Endothelial cell of umbilical vein (primary cell): ENCODE measurements around the gene DAPK2. TPM values are rescaled to one million over a fixed set of nuclear protein-coding genes. Genes with fewer than 3 reads are reported as not detected.

Experiments
- BruUV-seq: library from RNA; stranded (reverse); fragments of 400-500 nt; replicated peaks from 2 replicates; lab custom pipeline; 2021; lab: Mats Ljungman, UMichigan
- CTCF ChIA-PET: fragments of 300-600, 350-600 bp; sonication (Branson Sonifier 250); formaldehyde crosslinking; loops from one replicate; lab custom pipeline; 2021; ENCODE audit warnings: antibody characterized with exemption, inconsistent platforms; lab: Charles Lee
- POLR2A ChIA-PET: fragments of 300-600, 350-600 bp; sonication (Branson Sonifier 250); formaldehyde crosslinking; loops from one replicate; lab custom pipeline; 2021; ENCODE audit warnings: antibody characterized with exemption, inconsistent platforms; lab: Charles Lee
- DNase-seq: peaks from one replicate; pipeline ENCODE4 v3.0.0-alpha.2; 2011; ENCODE audit warnings: low read depth, low spot score
- FAIRE-seq: peaks from 2 replicates; lab custom pipeline; 2011; peaks lifted over from hg19 to GRCh38; lab: Jason Lieb, UNC
- H2AFZ ChIP-seq: 2 replicates; pipeline ENCODE4 v1.6.0; 2012; ENCODE audit warnings: low read depth, low read length, control low read depth, inconsistent platforms
- H3K27ac ChIP-seq: 2 replicates; pipeline ENCODE4 v1.5.1; 2011; ENCODE audit warnings: low read depth, mild to moderate bottlenecking, control low read depth, low read length, moderate library complexity; ENCODE audit not compliant: insufficient read depth
- H3K27me3 ChIP-seq, 2 experiments: 2 replicates each; pipeline versions ENCODE4 v1.6.0 to v1.6.1; 2011; ENCODE audit warnings: low read length in 2 of 2, mixed read lengths in 1 of 2; ENCODE audit not compliant: control insufficient read depth in 2 of 2, insufficient read depth in 2 of 2
- H3K36me3 ChIP-seq, 2 experiments: 2 replicates in 1 of 2; 3 replicates in 1 of 2; pipeline ENCODE4 v1.5.1; 2011; ENCODE audit warnings: low read length in 2 of 2, mild to moderate bottlenecking in 1 of 2, moderate library complexity in 1 of 2; ENCODE audit not compliant: control insufficient read depth in 2 of 2, insufficient read depth in 2 of 2; ENCODE audit errors: extremely low read depth in 1 of 2
- H3K4me1 ChIP-seq: 3 replicates; pipeline ENCODE4 v1.5.1; 2011; ENCODE audit warnings: mild to moderate bottlenecking, low read length; ENCODE audit not compliant: control insufficient read depth, insufficient read depth; ENCODE audit errors: extremely low read depth
- H3K4me2 ChIP-seq: 2 replicates; pipeline ENCODE4 v1.6.1; 2011; ENCODE audit warnings: low read length, control low read depth, mixed read lengths; ENCODE audit not compliant: insufficient read depth
- H3K4me3 ChIP-seq, 3 experiments: fragments of 200-600 bp in 1 of 3; sonication (generic), shearing (Covaris generic) in 1 of 3; replicated peaks in 1 of 3; 2 replicates each; pipeline ENCODE4 v1.5.1; 2011 to 2016; ENCODE audit warnings: control low read depth in 3 of 3, low read length in 3 of 3, mild to moderate bottlenecking in 2 of 3, inconsistent platforms in 1 of 3, low read depth in 1 of 3, moderate library complexity in 1 of 3; ENCODE audit not compliant: insufficient read depth in 1 of 3
- H3K79me2 ChIP-seq: 2 replicates; pipeline ENCODE4 v1.6.0; 2012; ENCODE audit warnings: low read length, inconsistent platforms; ENCODE audit not compliant: control insufficient read depth, insufficient read depth
- H3K9ac ChIP-seq: replicated peaks from 2 replicates; pipeline ENCODE3; 2011; ENCODE audit warnings: low read length, control low read depth; ENCODE audit not compliant: insufficient read depth; ENCODE audit errors: extremely low read depth
- H3K9me1 ChIP-seq: replicated peaks from 3 replicates; pipeline ENCODE4 v1.6.0; 2011; ENCODE audit warnings: mild to moderate bottlenecking, low read length; ENCODE audit not compliant: control insufficient read depth, insufficient read depth; ENCODE audit errors: extremely low read depth
- H3K9me3 ChIP-seq: replicated peaks from 2 replicates; pipeline ENCODE4 v1.5.1; 2012; ENCODE audit warnings: low read length, inconsistent platforms; ENCODE audit not compliant: control insufficient read depth, insufficient read depth
- H4K20me1 ChIP-seq: replicated peaks from 2 replicates; pipeline ENCODE3; 2011; ENCODE audit warnings: mild to moderate bottlenecking, low read length; ENCODE audit not compliant: control insufficient read depth, insufficient read depth; ENCODE audit errors: extremely low read depth
- EZH2 ChIP-seq: IDR thresholded peaks from 2 replicates; pipeline ENCODE4 v1.6.1; 2012; ENCODE audit warnings: borderline replicate concordance, low read depth, mild to moderate bottlenecking, moderate library complexity, low read length, inconsistent platforms; ENCODE audit not compliant: severe bottlenecking
- FOS ChIP-seq: IDR thresholded peaks from 2 replicates; pipeline ENCODE4 v1.6.1; 2011; ENCODE audit warnings: mild to moderate bottlenecking, low read length, moderate library complexity, borderline replicate concordance; ENCODE audit not compliant: insufficient read depth
- GATA2 ChIP-seq: IDR thresholded peaks from 2 replicates; pipeline ENCODE4 v1.7.0; 2011; ENCODE audit warnings: low read depth, mild to moderate bottlenecking, moderate library complexity, mixed read lengths, low read length; ENCODE audit not compliant: insufficient read length, insufficient read depth
- JUN ChIP-seq: IDR thresholded peaks from 2 replicates; pipeline ENCODE4 v1.6.1; 2011; ENCODE audit warnings: borderline replicate concordance, low read depth; ENCODE audit not compliant: insufficient read length, insufficient read depth
- MYC ChIP-seq: IDR thresholded peaks from one replicate; pipeline ENCODE4 v1.6.1; 2011; ENCODE audit warnings: mild to moderate bottlenecking, low read depth, low read length
- POLR2A ChIP-seq: IDR thresholded peaks from 2 replicates; pipeline ENCODE4 v1.6.1; 2012; ENCODE audit warnings: low read depth, mild to moderate bottlenecking, control low read depth, low read length
- POLR2AphosphoS5 ChIP-seq: IDR thresholded peaks from 2 replicates; pipeline ENCODE4 v1.6.1; 2012; ENCODE audit warnings: low read depth, mild to moderate bottlenecking, control low read depth, low read length, moderate library complexity; ENCODE audit not compliant: insufficient read depth
- dilution Hi-C: fragments of 300-500 bp; cut with MboI; formaldehyde crosslinking; loops from one replicate; pipeline ENCODE4 v1.15.0; 2019; ENCODE audit warnings: low sequenced_read_pairs; ENCODE audit not compliant: extremely low pct_ligation_motif_present
- intact Hi-C: fragments of 100-400 bp; cut with micrococcal nuclease; formaldehyde crosslinking; loops from one replicate; pipeline ENCODE4 v1.10.0; 2022
- polyA plus RNA-seq, 4 experiments: library from polyadenylated mRNA; depleted of rRNA in 3 of 4; stranded (reverse) in 3 of 4; unstranded in 1 of 4; fragments of >200 nt; gene quantifications; 2 replicates each; pipeline versions ENCODE4 v1.2.1 to v1.2.3, GENCODE V29; 2011 to 2012; ENCODE audit warnings: missing spikeins in 1 of 4
- total RNA-seq: library from RNA; stranded (reverse); gene quantifications from 2 replicates; pipeline ENCODE4 v1.2.3, GENCODE V29; 2021
- TF ChIP-seq, protein P1 (sequence below): IDR thresholded peaks from 2 replicates; pipeline ENCODE4 v1.6.1; 2011; ENCODE audit not compliant: insufficient read depth, insufficient read length
- TF ChIP-seq, protein P2 (sequence below), 2 donors: IDR thresholded peaks; 1 replicate in 1 of 2; 2 replicates in 1 of 2; pipeline ENCODE4 v1.5.1; 2011; ENCODE audit warnings: low read length in 2 of 2, mild to moderate bottlenecking in 2 of 2, moderate library complexity in 2 of 2, control low read depth in 1 of 2, inconsistent platforms in 1 of 2, low read depth in 1 of 2; ENCODE audit not compliant: insufficient read depth in 1 of 2; ENCODE audit errors: extremely low read depth in 1 of 2

DAPK2 gene
- total and polyA plus RNA-seq, 2 donors (not counting 3 experiments of a cell fraction or from before 2014, with no cell fraction given): 2.8 to 6.7 TPM

DNA sequence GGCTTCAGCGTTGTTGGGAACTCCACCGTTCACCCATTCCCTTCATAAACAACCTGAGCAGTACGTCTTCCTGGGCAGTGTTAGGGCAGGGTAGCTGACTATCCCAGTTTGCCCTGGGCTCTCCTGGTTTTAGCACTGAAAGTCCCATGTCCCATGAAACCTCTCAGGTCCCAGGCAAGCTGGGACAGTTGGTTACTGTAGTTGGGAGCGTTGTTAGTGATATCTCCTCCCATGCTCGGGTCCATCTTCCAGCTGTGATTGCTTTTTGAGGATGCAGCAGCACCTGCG is 151.7 kb downstream of the DAPK2 start:
- Histone ChIP-seq H3K4me3 (no peak overlapping the region), H3K4me1 (peaks cover 11% of the 10 kb centered on the region), H2AFZ (no peak overlapping the region), H3K9ac (no peak overlapping the region), H3K9me1 (no peaks in the 10 kb centered on the region), H3K9me3 (no peaks in the 10 kb centered on the region), H3K27me3 (no peaks in the 10 kb centered on the region), H3K36me3 (no peaks in the 10 kb centered on the region), H3K4me2 (no peak overlapping the region), H4K20me1 (no peaks in the 10 kb centered on the region), H3K27ac (no peak overlapping the region), H3K79me2 (no peaks in the 10 kb centered on the region)
- BruUV-seq: no TSS peak
- dilution Hi-C loops (no loop called here), intact Hi-C loops (loop anchor here (5.0 kb wide), 1 partner anchor 282 kb away; no protein-coding TSS in a partner anchor)
- FAIRE-seq (no peak), DNase-seq (no peak)
- TF ChIP-seq FOS: no peak
- TF ChIP-seq GATA2: no peak
- TF ChIP-seq POLR2AphosphoS5: no peak
- TF ChIP-seq POLR2A: no peak
- no peak for TF ChIP-seq JUN
- no peak for TF ChIP-seq EZH2
- TF ChIP-seq MYC: no peak
- CTCF ChIA-PET: interaction anchor here (2.1 to 8.1 kb wide), 3 partner anchors 141 to 173 kb away, joined by 5 to 105 read pairs (median 6); no protein-coding TSS in a partner anchor
- POLR2A ChIA-PET: no interaction called here

DNA sequence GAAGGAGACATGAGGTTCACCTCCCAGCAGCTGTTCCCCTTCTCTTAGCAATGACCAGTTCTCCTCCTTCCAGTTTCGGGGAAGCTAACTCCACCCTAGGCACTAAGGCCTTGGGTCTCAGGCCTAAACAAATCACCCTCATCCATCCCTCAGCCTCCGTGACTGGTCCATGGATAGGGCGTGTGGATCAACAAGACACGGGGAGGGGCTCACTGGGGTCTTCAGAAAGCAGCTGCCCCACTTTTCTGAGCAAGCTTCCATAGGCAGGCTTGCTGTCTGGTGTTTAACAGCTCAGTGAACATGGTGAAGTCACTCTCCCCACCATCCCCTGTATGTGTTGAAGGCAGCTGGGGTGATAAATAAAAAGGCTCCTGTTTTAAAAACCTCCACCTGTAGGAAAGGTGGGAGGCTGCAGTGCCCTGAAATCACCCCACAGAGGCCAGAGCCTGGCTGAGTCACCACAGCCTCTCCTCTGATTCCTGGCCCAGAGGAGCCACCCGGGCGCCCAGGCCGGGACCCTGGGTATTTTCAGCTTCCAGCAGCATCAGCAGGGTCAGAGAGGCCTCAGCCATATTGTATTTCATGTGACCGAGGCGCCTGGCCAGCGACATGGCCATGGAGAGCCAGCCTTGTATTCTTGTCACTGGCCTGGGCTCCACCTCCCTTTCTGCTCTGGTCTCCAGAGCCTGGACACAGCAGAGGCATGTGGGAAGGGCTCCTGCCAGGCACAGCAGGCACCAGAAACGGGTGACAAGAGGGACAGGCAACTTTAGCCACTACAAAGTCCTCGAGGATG is 152.2 kb downstream of the DAPK2 start:
- Histone ChIP-seq H3K9me1 (no peaks in the 10 kb centered on the region), H3K4me2 (no peak overlapping the region), H3K27ac (no peak overlapping the region), H4K20me1 (no peaks in the 10 kb centered on the region), H3K9ac (no peak overlapping the region), H3K79me2 (no peaks in the 10 kb centered on the region), H2AFZ (no peak overlapping the region), H3K4me3 (no peak overlapping the region), H3K4me1 (peaks cover 11% of the 10 kb centered on the region), H3K9me3 (no peaks in the 10 kb centered on the region), H3K36me3 (no peaks in the 10 kb centered on the region), H3K27me3 (no peaks in the 10 kb centered on the region)
- ChIA-PET POLR2A (interaction anchor here (0.9 kb wide), 1 partner anchor 142 kb away, joined by 3 read pairs; no protein-coding TSS in a partner anchor), CTCF (interaction anchor here (2.1 to 8.1 kb wide), 4 partner anchors 67 to 173 kb away, joined by 5 to 105 read pairs (median 33); no protein-coding TSS in a partner anchor)
- FAIRE-seq (peak; percentile 26), DNase-seq (no peak)
- TF ChIP-seq POLR2A (no peak), GATA2 (no peak), MYC (no peak), FOS (no peak), POLR2AphosphoS5 (no peak), EZH2 (no peak), JUN (no peak)
- TF ChIP-seq, protein P1, sequence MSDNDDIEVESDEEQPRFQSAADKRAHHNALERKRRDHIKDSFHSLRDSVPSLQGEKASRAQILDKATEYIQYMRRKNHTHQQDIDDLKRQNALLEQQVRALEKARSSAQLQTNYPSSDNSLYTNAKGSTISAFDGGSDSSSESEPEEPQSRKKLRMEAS: no peak
- TF ChIP-seq, protein P2, sequence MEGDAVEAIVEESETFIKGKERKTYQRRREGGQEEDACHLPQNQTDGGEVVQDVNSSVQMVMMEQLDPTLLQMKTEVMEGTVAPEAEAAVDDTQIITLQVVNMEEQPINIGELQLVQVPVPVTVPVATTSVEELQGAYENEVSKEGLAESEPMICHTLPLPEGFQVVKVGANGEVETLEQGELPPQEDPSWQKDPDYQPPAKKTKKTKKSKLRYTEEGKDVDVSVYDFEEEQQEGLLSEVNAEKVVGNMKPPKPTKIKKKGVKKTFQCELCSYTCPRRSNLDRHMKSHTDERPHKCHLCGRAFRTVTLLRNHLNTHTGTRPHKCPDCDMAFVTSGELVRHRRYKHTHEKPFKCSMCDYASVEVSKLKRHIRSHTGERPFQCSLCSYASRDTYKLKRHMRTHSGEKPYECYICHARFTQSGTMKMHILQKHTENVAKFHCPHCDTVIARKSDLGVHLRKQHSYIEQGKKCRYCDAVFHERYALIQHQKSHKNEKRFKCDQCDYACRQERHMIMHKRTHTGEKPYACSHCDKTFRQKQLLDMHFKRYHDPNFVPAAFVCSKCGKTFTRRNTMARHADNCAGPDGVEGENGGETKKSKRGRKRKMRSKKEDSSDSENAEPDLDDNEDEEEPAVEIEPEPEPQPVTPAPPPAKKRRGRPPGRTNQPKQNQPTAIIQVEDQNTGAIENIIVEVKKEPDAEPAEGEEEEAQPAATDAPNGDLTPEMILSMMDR (IDR thresholded peaks at IDR 0.05; ENCODE audit: extremely low read depth in 1 of 2, insufficient read depth in 1 of 2, low read depth in 1 of 2, low read length in 2 of 2): no peak
- no TSS peak for BruUV-seq
- dilution Hi-C loops (no loop called here), intact Hi-C loops (loop anchor here (5.0 kb wide), 1 partner anchor 282 kb away; no protein-coding TSS in a partner anchor)
